MM.1S (cell line): ENCODE data around the gene DLG5.
A peak's percentile ranks its signal among the peaks of the same experiment; 100 is the strongest.
"Not testable (repeated sequence)": the region's sequence is repeated elsewhere in the genome, so short reads cannot be mapped to it uniquely, and the experiment has no call there.

Experiments
- DNase-seq: peaks from one replicate; pipeline ENCODE4 v3.0.0-alpha.2; 2015
- H2AFZ ChIP-seq: fragments of 300-600 bp; sonication (generic); 2 replicates; pipeline ENCODE4 v1.6.0; 2016; ENCODE audit warnings: antibody characterized with exemption, low read length
- H3F3A ChIP-seq: fragments of 300-600 bp; sonication (generic); 2 replicates; pipeline ENCODE4 v1.6.1; 2016; ENCODE audit warnings: mild to moderate bottlenecking, antibody characterized with exemption, low read length, moderate library complexity, mixed read lengths; ENCODE audit not compliant: insufficient read depth
- H3K27ac ChIP-seq: fragments of 300-600 bp; sonication (generic); 2 replicates; pipeline ENCODE4 v1.5.1; 2016; ENCODE audit warnings: mild to moderate bottlenecking, low read length
- H3K27me3 ChIP-seq: fragments of 300-600 bp; sonication (generic); replicated peaks from 2 replicates; pipeline ENCODE4 v1.6.0; 2016; ENCODE audit warnings: low read length; ENCODE audit not compliant: insufficient read depth
- H3K36me3 ChIP-seq: fragments of 300-600 bp; sonication (generic); replicated peaks from 2 replicates; pipeline ENCODE4 v1.6.1; 2016; ENCODE audit warnings: mild to moderate bottlenecking, low read length, mixed read lengths; ENCODE audit not compliant: insufficient read depth
- H3K4me1 ChIP-seq: fragments of 300-600 bp; sonication (generic); 2 replicates; pipeline ENCODE4 v1.6.1; 2016; ENCODE audit warnings: low read length, mixed read lengths
- H3K4me2 ChIP-seq: fragments of 300-600 bp; sonication (generic); 2 replicates; pipeline ENCODE4 v1.6.0; 2016; ENCODE audit warnings: low read depth, low read length
- H3K4me3 ChIP-seq: fragments of 300-600 bp; sonication (generic); 2 replicates; pipeline ENCODE4 v1.5.1; 2016; ENCODE audit warnings: low read length, mixed read lengths
- H3K79me2 ChIP-seq: fragments of 300-600 bp; sonication (generic); 2 replicates; pipeline ENCODE4 v1.6.1; 2016; ENCODE audit warnings: mixed run types, low read length, mixed read lengths
- H3K9ac ChIP-seq: fragments of 300-600 bp; sonication (generic); 2 replicates; pipeline ENCODE4 v1.6.1; 2016; ENCODE audit warnings: low read length, mixed read lengths
- H3K9me2 ChIP-seq: fragments of 300-600 bp; sonication (generic); replicated peaks from 2 replicates; pipeline ENCODE4 v1.6.1; 2016; ENCODE audit warnings: mild to moderate bottlenecking, low read length, mixed read lengths; ENCODE audit not compliant: insufficient read depth
- H3K9me3 ChIP-seq: fragments of 300-600 bp; sonication (generic); replicated peaks from 2 replicates; pipeline ENCODE4 v1.6.1; 2016; ENCODE audit warnings: mild to moderate bottlenecking, low read length, mixed read lengths; ENCODE audit not compliant: insufficient read depth
- H4K20me1 ChIP-seq: fragments of 300-600 bp; sonication (generic); 2 replicates; pipeline ENCODE4 v1.6.1; 2016; ENCODE audit warnings: mild to moderate bottlenecking, low read length, moderate library complexity, mixed read lengths; ENCODE audit not compliant: insufficient read depth
- CTCF ChIP-seq: fragments of 300-600 bp; sonication (generic); IDR thresholded peaks from 2 replicates; pipeline ENCODE4 v1.5.1; 2016; ENCODE audit warnings: antibody characterized with exemption, low read length, mixed read lengths
- EZH2 ChIP-seq: fragments of 300-600 bp; sonication (generic); optimal IDR thresholded peaks from 2 replicates; pipeline ENCODE3; 2017; ENCODE audit warnings: low read depth, mild to moderate bottlenecking, antibody characterized with exemption, low read length, mixed read lengths
- EZH2phosphoT487 ChIP-seq: fragments of 300-600 bp; sonication (generic); IDR thresholded peaks from 2 replicates; pipeline ENCODE4 v1.6.1; 2018; ENCODE audit warnings: antibody characterized with exemption, low read length

The DLG5 gene

DNA sequence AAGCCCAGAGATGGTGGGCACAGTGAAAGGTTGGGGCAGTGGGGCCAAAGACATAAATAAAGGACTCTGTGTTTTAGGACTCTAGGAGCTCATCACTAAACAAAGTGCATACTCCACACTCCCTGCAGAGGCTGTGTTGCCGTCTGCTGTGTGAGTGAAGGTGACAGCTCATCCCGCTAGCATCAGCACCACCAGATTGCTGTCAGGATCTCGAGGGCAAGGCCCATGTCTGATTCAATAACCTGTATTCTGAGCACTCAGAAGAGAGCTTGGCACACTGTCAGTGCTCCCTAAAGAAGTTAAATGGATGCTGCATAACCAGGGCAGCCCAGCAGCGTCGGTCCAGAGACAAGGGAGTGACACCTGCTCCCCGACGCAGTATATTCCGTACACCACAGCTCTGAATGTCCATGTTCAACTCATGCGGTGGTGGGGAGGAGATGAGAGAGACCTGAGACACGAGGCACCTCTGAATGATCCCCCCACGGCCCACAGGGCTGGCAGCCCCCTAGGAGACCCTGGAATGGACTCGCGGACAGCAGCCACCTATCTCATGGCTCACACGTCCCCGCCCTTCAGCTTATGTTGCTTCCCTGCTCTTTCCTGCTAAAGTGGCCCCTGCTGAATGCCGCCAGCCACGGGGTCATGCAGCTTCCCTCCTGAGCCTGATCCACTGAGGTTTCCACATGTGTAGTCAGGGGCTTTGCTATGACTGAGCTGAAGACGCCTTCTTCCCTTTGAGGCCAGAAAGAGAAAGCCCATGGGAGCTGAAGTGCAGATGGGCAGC, 156.3 kb downstream of the DLG5 start:
- Histone ChIP-seq H3K27me3 (no peaks in the 10 kb centered on the region), H3K9me2 (no peaks in the 10 kb centered on the region), H2AFZ (no peak overlapping the region), H3K4me3 (no peak overlapping the region), H3K36me3 (no peaks in the 10 kb centered on the region), H3K9ac (no peak overlapping the region), H4K20me1 (no peaks in the 10 kb centered on the region), H3K4me2 (no peak overlapping the region), H3F3A (no peaks in the 10 kb centered on the region), H3K9me3 (no peaks in the 10 kb centered on the region), H3K4me1 (0 out of 2 replicates have a peak, but pooled peaks cover 3% of the 10 kb centered on the region), H3K79me2 (no peaks in the 10 kb centered on the region), H3K27ac (no peak overlapping the region)
- no peak for DNase-seq
- TF ChIP-seq EZH2phosphoT487 (no peak), EZH2 (no peak), CTCF (no peak)

DNA sequence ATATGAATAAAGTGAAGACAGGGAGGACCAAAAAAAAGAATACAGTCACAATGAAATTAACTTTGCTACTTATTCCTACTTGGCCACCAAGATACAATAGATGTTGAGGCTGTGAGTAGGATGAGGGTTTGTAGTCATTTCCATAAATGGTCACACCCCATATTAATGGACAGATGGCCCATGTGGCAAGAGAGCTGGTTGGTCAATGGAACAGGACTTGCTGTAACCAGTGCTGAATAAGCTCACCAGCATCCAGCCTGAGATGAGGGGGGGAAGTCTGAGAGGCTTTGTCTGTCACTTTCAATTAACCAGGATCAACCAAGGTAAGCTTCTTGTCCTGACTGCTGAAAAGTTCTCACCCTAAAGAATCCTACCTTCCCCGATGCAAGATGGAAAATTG, 158.5 kb downstream of the DLG5 start:
- Histone ChIP-seq H2AFZ (no peak overlapping the region), H4K20me1 (no peaks in the 10 kb centered on the region), H3F3A (peaks cover 16% of the 10 kb centered on the region), H3K9me2 (no peaks in the 10 kb centered on the region), H3K9ac (no peak overlapping the region), H3K9me3 (no peaks in the 10 kb centered on the region), H3K4me2 (no peak overlapping the region), H3K27ac (no peak overlapping the region), H3K79me2 (no peaks in the 10 kb centered on the region), H3K4me1 (peaks cover 20% of the 10 kb centered on the region), H3K27me3 (no peaks in the 10 kb centered on the region), H3K4me3 (no peak overlapping the region), H3K36me3 (no peaks in the 10 kb centered on the region)
- TF ChIP-seq CTCF (no peak), EZH2 (no peak), EZH2phosphoT487 (no peak)
- no peak for DNase-seq

DNA sequence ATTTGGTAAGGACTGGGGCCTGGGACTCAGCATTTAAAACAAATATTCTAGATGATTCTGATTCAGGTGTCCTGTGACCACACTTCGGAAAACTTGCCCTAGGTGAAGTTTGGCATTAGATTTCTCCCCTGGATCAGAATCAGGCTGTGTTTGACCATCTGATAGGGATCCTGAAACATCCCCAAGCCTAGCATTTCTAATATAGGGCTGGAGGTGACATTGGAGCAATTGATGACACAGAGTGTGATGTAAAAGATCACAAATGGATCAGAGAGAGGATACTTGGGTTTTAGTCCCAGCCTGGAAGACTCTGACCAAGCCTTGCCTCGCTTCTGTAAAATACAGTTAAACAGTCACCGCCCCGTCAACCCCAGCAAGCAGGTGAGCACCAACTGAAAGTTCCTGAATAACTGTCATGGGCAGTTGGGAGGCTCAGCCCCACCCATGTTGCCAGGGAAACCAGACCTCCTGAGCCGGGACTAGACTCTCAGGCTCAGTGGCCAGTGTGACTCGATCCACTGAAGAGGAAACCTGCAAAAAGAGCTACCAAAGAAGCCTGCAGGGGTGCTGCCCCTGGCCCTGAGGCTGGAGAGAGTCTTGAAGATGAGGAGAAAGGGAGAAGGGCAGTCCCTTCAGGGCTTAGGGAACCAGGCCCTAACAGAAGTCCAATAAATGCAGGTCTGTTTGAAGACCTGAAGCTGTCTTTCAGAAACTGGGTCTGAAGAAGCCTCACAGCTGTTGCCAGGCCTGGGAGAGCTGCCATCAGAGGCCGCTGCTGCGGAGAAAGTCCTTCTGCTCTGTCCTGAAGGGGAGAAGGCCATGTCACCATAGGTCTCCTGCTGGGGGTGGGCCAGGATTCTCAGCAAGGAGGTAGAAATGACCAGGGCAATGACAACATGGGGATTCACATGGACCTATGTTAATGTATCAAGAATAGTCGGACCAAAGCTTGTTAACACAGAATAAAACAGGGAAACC, 162.8 kb downstream of the DLG5 start:
- no peaks in the 10 kb centered on the region for H3K79me2 ChIP-seq
- H3K27me3 ChIP-seq = no peaks in the 10 kb centered on the region
- H3K4me3 ChIP-seq = peak overlapping the region; percentile 1; the same call in 1 of the 2 replicates
- peak overlapping the region; percentile 36 for H2AFZ ChIP-seq
- peak; percentile 89 for DNase-seq
- peak overlapping the region; percentile 36 for H3K9ac ChIP-seq
- peaks cover 16% of the 10 kb centered on the region for H3F3A ChIP-seq
- H4K20me1 ChIP-seq = no peaks in the 10 kb centered on the region
- no peaks in the 10 kb centered on the region for H3K9me2 ChIP-seq
- TF ChIP-seq EZH2phosphoT487 = no peak
- peak; percentile 40 for TF ChIP-seq CTCF
- no peak for TF ChIP-seq EZH2
- H3K4me1 ChIP-seq = peaks cover 21% of the 10 kb centered on the region
- H3K36me3 ChIP-seq = no peaks in the 10 kb centered on the region
- H3K27ac ChIP-seq = peak overlapping the region; percentile 78
- H3K4me2 ChIP-seq = peak overlapping the region; percentile 49
- no peaks in the 10 kb centered on the region for H3K9me3 ChIP-seq

- DNase-seq, H3K27ac ChIP-seq, H3K4me1 ChIP-seq, H3K9me2 ChIP-seq, H3K79me2 ChIP-seq, H4K20me1 ChIP-seq, H3K4me3 ChIP-seq, H2AFZ ChIP-seq, H3K9ac ChIP-seq, H3K9me3 ChIP-seq, H3K27me3 ChIP-seq, H3K4me2 ChIP-seq, H3F3A ChIP-seq, H3K36me3 ChIP-seq: not testable (repeated sequence)
Observed at GRCh38 chr10:77758406-77758805, 168.1 kb downstream of the DLG5 start.
